Spleen (tissue), 7 donors: ENCODE results near the gene WFDC2.

Experiments
- CTCF ChIP-seq, 11 experiments: fragments of 200-600 bp in 7 of 11; fragments of 450-650 bp in 4 of 11; sonication (generic) in 4 of 11; IDR thresholded peaks in 8 of 11; conservative IDR thresholded peaks in 3 of 11; 1 replicate in 7 of 11; 2 replicates in 4 of 11; pipeline versions ENCODE4 v1.4.0 to v1.8.0; 2016 to 2021; ENCODE audit warnings: antibody characterized with exemption in 11 of 11, inconsistent platforms in 4 of 11, mild to moderate bottlenecking in 1 of 11
- POLR2A ChIP-seq, 3 donors: fragments of 450-650 bp; IDR thresholded peaks; one replicate each; pipeline ENCODE4 v1.5.1; 2017; ENCODE audit warnings: antibody characterized with exemption in 3 of 3, mild to moderate bottlenecking in 1 of 3
- POLR2AphosphoS5 ChIP-seq, 3 donors: sonication (generic); formaldehyde crosslinking; IDR thresholded peaks; one replicate each; pipeline ENCODE4 v1.5.1; 2017; ENCODE audit warnings: antibody characterized with exemption in 3 of 3
- donor health status: DM: no; HTN: no; CAD: no; lungs with moderate emphysema.
- donor health status: DM: no; HTN: no; CAD: no.
- donor health status: DM: no; HTN: no; CAD: no.

- TF ChIP-seq CTCF (IDR thresholded peaks at IDR 0.05 in 8 of 11, conservative IDR thresholded peaks at IDR 0.05 in 3 of 11) (no peak), POLR2AphosphoS5 (IDR thresholded peaks at IDR 0.05) (no peak), POLR2A (IDR thresholded peaks at IDR 0.05) (no peak)
Measured at GRCh38 chr20:45456632-45457031, 12.9 kb upstream of the WFDC2 start.
